ENCODE results near the gene FASTK.

- TF ChIP-seq, protein P1, sequence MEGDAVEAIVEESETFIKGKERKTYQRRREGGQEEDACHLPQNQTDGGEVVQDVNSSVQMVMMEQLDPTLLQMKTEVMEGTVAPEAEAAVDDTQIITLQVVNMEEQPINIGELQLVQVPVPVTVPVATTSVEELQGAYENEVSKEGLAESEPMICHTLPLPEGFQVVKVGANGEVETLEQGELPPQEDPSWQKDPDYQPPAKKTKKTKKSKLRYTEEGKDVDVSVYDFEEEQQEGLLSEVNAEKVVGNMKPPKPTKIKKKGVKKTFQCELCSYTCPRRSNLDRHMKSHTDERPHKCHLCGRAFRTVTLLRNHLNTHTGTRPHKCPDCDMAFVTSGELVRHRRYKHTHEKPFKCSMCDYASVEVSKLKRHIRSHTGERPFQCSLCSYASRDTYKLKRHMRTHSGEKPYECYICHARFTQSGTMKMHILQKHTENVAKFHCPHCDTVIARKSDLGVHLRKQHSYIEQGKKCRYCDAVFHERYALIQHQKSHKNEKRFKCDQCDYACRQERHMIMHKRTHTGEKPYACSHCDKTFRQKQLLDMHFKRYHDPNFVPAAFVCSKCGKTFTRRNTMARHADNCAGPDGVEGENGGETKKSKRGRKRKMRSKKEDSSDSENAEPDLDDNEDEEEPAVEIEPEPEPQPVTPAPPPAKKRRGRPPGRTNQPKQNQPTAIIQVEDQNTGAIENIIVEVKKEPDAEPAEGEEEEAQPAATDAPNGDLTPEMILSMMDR (IDR thresholded peaks at IDR 0.05; ENCODE audit: insufficient read depth, low read length, poor library complexity, severe bottlenecking): no peak
- no peak for TF ChIP-seq EZH2phosphoT487 (conservative IDR thresholded peaks at IDR 0.05; ENCODE audit: low read length)
Measured at GRCh38 chr7:151039850-151040548, 40.6 kb downstream of the FASTK start.

Data from SU-DHL-6 (cell line).